K562 (cell line): ENCODE results near the gene PSMD2. TPM values are rescaled to one million over a fixed set of nuclear protein-coding genes. Genes with fewer than 3 reads are reported as not detected.

ENCODE experiments used
- ATAC-seq: fragments of 200-7000 bp; cut with Tn5 transposase; 3 replicates; pipeline ENCODE4 v1.9.1; 2020; ENCODE audit warnings: moderate library complexity
- BruUV-seq: library from RNA; stranded (reverse); fragments of 400-500 nt; replicated peaks from 2 replicates; lab custom pipeline; 2021; lab: Mats Ljungman, UMichigan
- CTCF ChIA-PET: fragments of 300-600 bp; formaldehyde crosslinking; extraction: SDS; loops from one replicate; lab custom pipeline; 2021; ENCODE audit warnings: low intra/inter-chr PET ratio; lab: Yijun Ruan, JAX
- POLR2A ChIA-PET: fragments of 300-600, 350-650 bp; sonication (Branson Sonifier 250); formaldehyde crosslinking; extraction: SDS; loops from one replicate; lab custom pipeline; 2021; ENCODE audit warnings: antibody characterized with exemption, inconsistent platforms; lab: Yijun Ruan, JAX
- DNase-seq, 4 experiments: peaks; one replicate each; pipeline versions ENCODE4 v3.0.0 to v3.0.0-alpha.2; 2011 to 2018; ENCODE audit warnings: low spot score in 3 of 4, mixed read lengths in 3 of 4; ENCODE audit errors: extremely low read depth in 1 of 4
- FAIRE-seq: peaks from 2 replicates; lab custom pipeline; 2011; peaks lifted over from hg19 to GRCh38; lab: Jason Lieb, UNC
- H2AFZ ChIP-seq: 2 replicates; pipeline ENCODE4 v1.6.0; 2011; ENCODE audit warnings: low read depth, low read length, control low read depth, inconsistent platforms
- H3K27ac ChIP-seq: fragments of 200-600 bp; 3 replicates; pipeline ENCODE4 v1.8.0; 2011; ENCODE audit warnings: low read depth, mild to moderate bottlenecking, control low read depth, inconsistent platforms, low read length, moderate library complexity, mixed read lengths; ENCODE audit errors: extremely low read depth
- H3K27me3 ChIP-seq, 2 experiments: fragments of 300-600 bp in 1 of 2; 2 replicates in 1 of 2; 3 replicates in 1 of 2; pipeline versions ENCODE4 v1.6.0 to v1.8.0; 2011; ENCODE audit warnings: inconsistent platforms in 2 of 2, low read length in 2 of 2, mild to moderate bottlenecking in 1 of 2, mixed read lengths in 1 of 2, moderate library complexity in 1 of 2; ENCODE audit not compliant: control insufficient read depth in 2 of 2, insufficient read depth in 2 of 2
- H3K36me3 ChIP-seq: fragments of 300-600 bp; 3 replicates; pipeline ENCODE4 v1.8.0; 2011; ENCODE audit warnings: mild to moderate bottlenecking, low read length, inconsistent platforms; ENCODE audit not compliant: control insufficient read depth, insufficient read depth
- H3K4me1 ChIP-seq, 2 experiments: fragments of 200-600 bp in 1 of 2; replicated peaks in 1 of 2; 2 replicates in 1 of 2; 3 replicates in 1 of 2; pipeline versions ENCODE4 v1.5.1 to v1.8.0; 2011; ENCODE audit warnings: inconsistent platforms in 2 of 2, low read length in 2 of 2, mild to moderate bottlenecking in 1 of 2, mixed read lengths in 1 of 2, moderate library complexity in 1 of 2; ENCODE audit not compliant: control insufficient read depth in 2 of 2, insufficient read depth in 2 of 2
- H3K4me2 ChIP-seq: 2 replicates; pipeline ENCODE4 v1.6.1; 2011; ENCODE audit warnings: low read length, control low read depth, inconsistent platforms, mixed read lengths; ENCODE audit not compliant: insufficient read depth
- H3K4me3 ChIP-seq: fragments of 200-600 bp; sonication (generic), shearing (Covaris generic); 2 replicates; pipeline ENCODE4 v1.5.1; 2016; ENCODE audit warnings: control low read depth, inconsistent platforms
- H3K79me2 ChIP-seq: fragments of 200-600 bp; 3 replicates; pipeline ENCODE4 v1.8.0; 2011; ENCODE audit warnings: low read length, inconsistent platforms; ENCODE audit not compliant: control insufficient read depth, insufficient read depth
- H3K9ac ChIP-seq, 2 experiments: 2 replicates each; pipeline versions ENCODE4 v1.6.0 to v1.6.1; 2011; ENCODE audit warnings: low read depth in 2 of 2, low read length in 2 of 2, control low read depth in 1 of 2, inconsistent platforms in 1 of 2, mild to moderate bottlenecking in 1 of 2, mixed read lengths in 1 of 2; ENCODE audit not compliant: insufficient read depth in 1 of 2
- H3K9me1 ChIP-seq: one replicate; pipeline ENCODE4 v1.6.0; 2011; ENCODE audit warnings: inconsistent platforms, mild to moderate bottlenecking, low read length, moderate library complexity; ENCODE audit not compliant: control insufficient read depth, insufficient read depth
- H3K9me3 ChIP-seq: replicated peaks from 2 replicates; pipeline ENCODE4 v1.5.1; 2011; ENCODE audit warnings: low read depth, low read length, inconsistent platforms; ENCODE audit not compliant: control insufficient read depth, insufficient read depth
- H4K20me1 ChIP-seq: replicated peaks from 2 replicates; pipeline ENCODE4 v1.6.1; 2011; ENCODE audit warnings: low read length, inconsistent platforms, mixed read lengths; ENCODE audit not compliant: control insufficient read depth, insufficient read depth
- MCM7 ChIP-seq, 2 experiments: fragments of 450-650 bp; IDR thresholded peaks; 2 replicates each; pipeline ENCODE4 v1.6.1; 2016 to 2018
- WGBS: fragments of 100-300 bp; shearing (Covaris generic); methylation state at CpG from one replicate; pipeline ENCODE4 v1.1.6; 2016; ENCODE audit warnings: low coverage, mixed read lengths; ENCODE audit not compliant: insufficient coverage; ENCODE audit errors: missing lambda C conversion rate; 5-methylcytosine and 5-hydroxymethylcytosine counted together
- in situ Hi-C: fragments of 300-500 bp; cut with MboI; formaldehyde crosslinking; loops from 4 replicates; pipeline ENCODE4 v1.15.0; 2018; ENCODE audit warnings: inconsistent platforms, mixed read lengths
- intact Hi-C: fragments of 100-400 bp; cut with micrococcal nuclease; formaldehyde crosslinking; loops from 2 replicates; pipeline ENCODE4 v1.14.2; 2022
- polyA plus RNA-seq, 8 experiments: library from polyadenylated mRNA; depleted of rRNA in 4 of 8; stranded (reverse) in 5 of 8; unstranded in 3 of 8; fragments of >200 nt; fragmentation: Nextera tagmentation in 2 of 8; fragmentation: Illumina TruSeq in 1 of 8; extraction: Ambion mirVana in 2 of 8; extraction: Trizol in 1 of 8; gene quantifications; 2 replicates each; pipeline versions ENCODE4 v1.2.1 to v1.2.3, GENCODE V29; 2011 to 2014; ENCODE audit warnings: inconsistent platforms in 1 of 8, missing spikeins in 1 of 8
- total RNA-seq, 7 experiments: library from RNA; depleted of rRNA in 6 of 7; stranded (reverse); fragments of >200 nt in 6 of 7; fragmentation: Illumina TruSeq in 2 of 7; extraction: Trizol in 2 of 7; gene quantifications; 2 replicates each; pipeline versions ENCODE4 v1.2.1 to v1.2.3, GENCODE V29; 2011 to 2021; ENCODE audit warnings: low replicate concordance in 1 of 7
- TF ChIP-seq, protein P1 (sequence below): fragments of 250-450 bp; sonication (Bioruptor Pico); IDR thresholded peaks from 2 replicates; pipeline ENCODE4 v1.4.0; 2020; ENCODE audit warnings: mild to moderate bottlenecking, moderate library complexity
- TF ChIP-seq, protein P2 (sequence below): fragments of 250-450 bp; sonication (Bioruptor Pico); IDR thresholded peaks from 2 replicates; pipeline ENCODE4 v1.8.0; 2022; ENCODE audit warnings: moderate library complexity, mild to moderate bottlenecking, inconsistent platforms
- TF ChIP-seq, protein P3 (sequence below), 3 experiments: fragments of 200-800 bp in 1 of 3; sonication (Bioruptor generic) in 1 of 3; sonication (generic) in 1 of 3; formaldehyde crosslinking in 1 of 3; IDR thresholded peaks; 2 replicates each; pipeline versions ENCODE4 v1.6.1 to v1.8.0; 2016 to 2022; ENCODE audit warnings: mild to moderate bottlenecking in 2 of 3, missing compliant biosample characterization in 2 of 3, missing genetic modification characterization in 2 of 3, missing genetic modification reagents in 1 of 3

The PSMD2 gene
- total and polyA plus RNA-seq, 9 of the 15 experiments (the other 6 are each of a cell fraction or from before 2014, with no cell fraction given) = 152 to 484 (median 295) TPM

DNA sequence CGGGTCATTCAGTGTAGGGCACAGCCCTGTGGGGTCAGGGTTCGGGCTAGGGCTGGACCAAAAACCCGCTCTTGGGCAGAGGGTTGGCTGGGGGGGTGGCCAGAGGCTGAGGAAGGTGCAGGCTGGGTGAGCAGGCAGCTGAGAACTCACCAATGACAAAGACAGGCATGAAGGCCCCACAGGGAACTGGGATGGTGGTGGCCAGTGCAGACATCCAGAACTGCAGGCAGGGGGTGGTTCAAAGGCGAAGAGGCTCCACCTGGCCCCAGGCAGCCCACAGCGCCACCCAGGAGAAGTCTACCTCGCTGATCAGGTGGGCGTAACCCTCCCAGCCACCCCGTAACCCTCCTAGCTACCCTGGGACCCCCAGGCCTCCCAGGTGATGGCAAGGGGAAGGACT lies 55.7 kb downstream of the PSMD2 start (continued):
- TF ChIP-seq, protein P1, sequence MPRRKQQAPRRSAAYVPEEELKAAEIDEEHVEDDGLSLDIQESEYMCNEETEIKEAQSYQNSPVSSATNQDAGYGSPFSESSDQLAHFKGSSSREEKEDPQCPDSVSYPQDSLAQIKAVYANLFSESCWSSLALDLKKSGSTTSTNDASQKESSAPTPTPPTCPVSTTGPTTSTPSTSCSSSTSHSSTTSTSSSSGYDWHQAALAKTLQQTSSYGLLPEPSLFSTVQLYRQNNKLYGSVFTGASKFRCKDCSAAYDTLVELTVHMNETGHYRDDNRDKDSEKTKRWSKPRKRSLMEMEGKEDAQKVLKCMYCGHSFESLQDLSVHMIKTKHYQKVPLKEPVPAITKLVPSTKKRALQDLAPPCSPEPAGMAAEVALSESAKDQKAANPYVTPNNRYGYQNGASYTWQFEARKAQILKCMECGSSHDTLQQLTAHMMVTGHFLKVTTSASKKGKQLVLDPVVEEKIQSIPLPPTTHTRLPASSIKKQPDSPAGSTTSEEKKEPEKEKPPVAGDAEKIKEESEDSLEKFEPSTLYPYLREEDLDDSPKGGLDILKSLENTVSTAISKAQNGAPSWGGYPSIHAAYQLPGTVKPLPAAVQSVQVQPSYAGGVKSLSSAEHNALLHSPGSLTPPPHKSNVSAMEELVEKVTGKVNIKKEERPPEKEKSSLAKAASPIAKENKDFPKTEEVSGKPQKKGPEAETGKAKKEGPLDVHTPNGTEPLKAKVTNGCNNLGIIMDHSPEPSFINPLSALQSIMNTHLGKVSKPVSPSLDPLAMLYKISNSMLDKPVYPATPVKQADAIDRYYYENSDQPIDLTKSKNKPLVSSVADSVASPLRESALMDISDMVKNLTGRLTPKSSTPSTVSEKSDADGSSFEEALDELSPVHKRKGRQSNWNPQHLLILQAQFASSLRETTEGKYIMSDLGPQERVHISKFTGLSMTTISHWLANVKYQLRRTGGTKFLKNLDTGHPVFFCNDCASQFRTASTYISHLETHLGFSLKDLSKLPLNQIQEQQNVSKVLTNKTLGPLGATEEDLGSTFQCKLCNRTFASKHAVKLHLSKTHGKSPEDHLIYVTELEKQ (CRISPR knock-in tag) = no peak
- TF ChIP-seq, protein P2, sequence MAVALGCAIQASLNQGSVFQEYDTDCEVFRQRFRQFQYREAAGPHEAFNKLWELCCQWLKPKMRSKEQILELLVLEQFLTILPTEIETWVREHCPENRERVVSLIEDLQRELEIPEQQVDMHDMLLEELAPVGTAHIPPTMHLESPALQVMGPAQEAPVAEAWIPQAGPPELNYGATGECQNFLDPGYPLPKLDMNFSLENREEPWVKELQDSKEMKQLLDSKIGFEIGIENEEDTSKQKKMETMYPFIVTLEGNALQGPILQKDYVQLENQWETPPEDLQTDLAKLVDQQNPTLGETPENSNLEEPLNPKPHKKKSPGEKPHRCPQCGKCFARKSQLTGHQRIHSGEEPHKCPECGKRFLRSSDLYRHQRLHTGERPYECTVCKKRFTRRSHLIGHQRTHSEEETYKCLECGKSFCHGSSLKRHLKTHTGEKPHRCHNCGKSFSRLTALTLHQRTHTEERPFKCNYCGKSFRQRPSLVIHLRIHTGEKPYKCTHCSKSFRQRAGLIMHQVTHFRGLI (CRISPR knock-in tag) = no peak

DNA sequence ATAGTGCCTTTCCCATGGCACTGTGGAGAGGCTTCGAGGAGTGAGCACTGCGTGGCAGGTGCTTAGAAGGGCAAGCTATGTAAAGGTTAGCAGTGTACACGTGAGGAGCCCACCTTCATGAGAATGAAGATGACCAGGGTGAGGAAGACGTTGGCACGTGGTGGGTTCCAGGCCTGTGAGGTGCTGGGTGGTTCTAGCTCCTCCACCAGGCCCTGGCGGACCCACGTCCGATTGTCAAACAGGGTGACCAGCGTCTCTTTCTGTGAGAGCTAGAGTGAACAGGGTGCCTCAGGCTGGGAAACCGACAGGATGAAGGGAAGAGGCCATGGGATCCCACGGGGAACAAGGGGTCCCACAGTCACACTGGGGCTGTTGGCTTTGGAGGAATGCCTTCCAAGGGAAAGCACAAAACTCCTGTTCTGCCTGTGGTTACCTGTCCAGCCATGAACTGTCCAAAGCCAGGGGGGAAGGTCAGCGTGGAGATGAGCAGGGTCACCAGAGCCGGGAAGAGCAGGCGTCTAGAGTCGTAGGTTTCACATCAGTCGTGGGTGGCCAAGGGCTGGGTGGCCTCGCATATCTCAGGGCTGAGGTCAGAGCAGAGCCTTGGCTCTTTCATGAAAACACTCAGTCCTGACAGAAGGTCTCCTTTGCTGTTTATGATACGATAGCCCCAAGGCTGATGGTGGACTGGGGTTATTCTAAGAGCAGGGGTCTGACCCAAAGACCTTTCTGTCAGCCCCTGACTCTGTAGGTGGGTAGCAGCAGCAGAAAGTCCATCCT lies 56.4 kb downstream of the PSMD2 start:
- intact Hi-C loops (no loop called here), in situ Hi-C loops (no loop called here)
- TF ChIP-seq, protein P3, sequence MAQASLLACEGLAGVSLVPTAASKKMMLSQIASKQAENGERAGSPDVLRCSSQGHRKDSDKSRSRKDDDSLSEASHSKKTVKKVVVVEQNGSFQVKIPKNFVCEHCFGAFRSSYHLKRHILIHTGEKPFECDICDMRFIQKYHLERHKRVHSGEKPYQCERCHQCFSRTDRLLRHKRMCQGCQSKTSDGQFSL (CRISPR knock-in tag; IDR thresholded peaks at IDR 0.05) = 0 out of 2 replicates have a peak, but pooled peaks have one; percentile 9
- TF ChIP-seq, protein P3 (tag; IDR thresholded peaks at IDR 0.05) = no peak
- TF ChIP-seq MCM7 (IDR thresholded peaks at IDR 0.05) = no peak
- H3K9ac ChIP-seq = peak overlapping the region in 1 of 2 experiments; percentile 10; a peak in 1 of 4 replicates
- peaks cover 11% of the 10 kb centered on the region for H3K79me2 ChIP-seq
- ATAC-seq = no peak
- no peak overlapping the region for H3K27ac ChIP-seq
- no peaks in the 10 kb centered on the region for H3K9me3 ChIP-seq
- no peaks in the 10 kb centered on the region for H3K27me3 ChIP-seq
- 78% methylated on average over 18 of the region's 18 CpGs for WGBS
- no peaks in the 10 kb centered on the region for H4K20me1 ChIP-seq
- CTCF ChIA-PET = no interaction called here
- FAIRE-seq = no peak
- peaks cover 81% of the 10 kb centered on the region; the same call in 2 of the 3 replicates for H3K36me3 ChIP-seq
- H3K4me2 ChIP-seq = no peak overlapping the region
- DNase-seq = no peak
- POLR2A ChIA-PET = interaction anchor here (0.6 to 1.2 kb wide), 2 partner anchors 8 to 1468 kb away, joined by 4 read pairs; no protein-coding TSS in a partner anchor
- H3K4me3 ChIP-seq = no peak overlapping the region
- no TSS peak for BruUV-seq
- peaks cover 26 to 72% of the 10 kb centered on the region in 2 experiments for H3K4me1 ChIP-seq
- H2AFZ ChIP-seq = no peak overlapping the region
- peaks cover 5% of the 10 kb centered on the region for H3K9me1 ChIP-seq
